GM19193 (cell line): ENCODE results near the gene HOXD12.

ENCODE experiments used
- POLR2A ChIP-seq: IDR thresholded peaks from 4 replicates; pipeline ENCODE4 v1.6.1; 2011; ENCODE audit not compliant: insufficient read depth, insufficient read length; ENCODE audit errors: extremely low read depth

Gene HOXD12

GRCh38 chr2:176105078-176105729 lies 5.6 kb downstream of the HOXD12 start:
- no peak for TF ChIP-seq POLR2A

GRCh38 chr2:176105730-176106580 lies 6.4 kb downstream of the HOXD12 start:
- TF ChIP-seq POLR2A = no peak

- no peak for TF ChIP-seq POLR2A
Observed at GRCh38 chr2:176106581-176107539, 7.3 kb downstream of the HOXD12 start, which contains the start of gene HOXD11. Gene HOXD11 (plus strand): TSS chr2:176107280. CDS start chr2:176107356, 76 bp downstream.

- TF ChIP-seq POLR2A = no peak
Observed at GRCh38 chr2:176107731-176108181, 8.2 kb downstream of the HOXD12 start.

GRCh38 chr2:176109192-176109901 lies 9.8 kb downstream of the HOXD12 start:
- no peak for TF ChIP-seq POLR2A

GRCh38 chr2:176109946-176110345 lies 10.4 kb downstream of the HOXD12 start:
- no peak for TF ChIP-seq POLR2A

- no peak for TF ChIP-seq POLR2A
Observed at GRCh38 chr2:176110415-176111308, 11.1 kb downstream of the HOXD12 start.

GRCh38 chr2:176111309-176111663 lies 11.7 kb downstream of the HOXD12 start:
- TF ChIP-seq POLR2A = no peak

GRCh38 chr2:176111846-176112374 lies 12.3 kb downstream of the HOXD12 start:
- TF ChIP-seq POLR2A = no peak

GRCh38 chr2:176112375-176113302 lies 13.0 kb downstream of the HOXD12 start:
- TF ChIP-seq POLR2A = no peak

GRCh38 chr2:176114120-176114929 lies 14.7 kb downstream of the HOXD12 start:
- TF ChIP-seq POLR2A = no peak
